MM.1S (cell line): ENCODE results near the gene ALDH16A1.

Experiments used
- DNase-seq: peaks from one replicate; pipeline ENCODE4 v3.0.0-alpha.2; 2015
- H2AFZ ChIP-seq: fragments of 300-600 bp; sonication (generic); 2 replicates; pipeline ENCODE4 v1.6.0; 2016; ENCODE audit warnings: antibody characterized with exemption, low read length
- H3F3A ChIP-seq: fragments of 300-600 bp; sonication (generic); 2 replicates; pipeline ENCODE4 v1.6.1; 2016; ENCODE audit warnings: mild to moderate bottlenecking, antibody characterized with exemption, low read length, moderate library complexity, mixed read lengths; ENCODE audit not compliant: insufficient read depth
- H3K27ac ChIP-seq: fragments of 300-600 bp; sonication (generic); 2 replicates; pipeline ENCODE4 v1.5.1; 2016; ENCODE audit warnings: mild to moderate bottlenecking, low read length
- H3K27me3 ChIP-seq: fragments of 300-600 bp; sonication (generic); replicated peaks from 2 replicates; pipeline ENCODE4 v1.6.0; 2016; ENCODE audit warnings: low read length; ENCODE audit not compliant: insufficient read depth
- H3K36me3 ChIP-seq: fragments of 300-600 bp; sonication (generic); replicated peaks from 2 replicates; pipeline ENCODE4 v1.6.1; 2016; ENCODE audit warnings: mild to moderate bottlenecking, low read length, mixed read lengths; ENCODE audit not compliant: insufficient read depth
- H3K4me1 ChIP-seq: fragments of 300-600 bp; sonication (generic); 2 replicates; pipeline ENCODE4 v1.6.1; 2016; ENCODE audit warnings: low read length, mixed read lengths
- H3K4me2 ChIP-seq: fragments of 300-600 bp; sonication (generic); 2 replicates; pipeline ENCODE4 v1.6.0; 2016; ENCODE audit warnings: low read depth, low read length
- H3K4me3 ChIP-seq: fragments of 300-600 bp; sonication (generic); 2 replicates; pipeline ENCODE4 v1.5.1; 2016; ENCODE audit warnings: low read length, mixed read lengths
- H3K79me2 ChIP-seq: fragments of 300-600 bp; sonication (generic); 2 replicates; pipeline ENCODE4 v1.6.1; 2016; ENCODE audit warnings: mixed run types, low read length, mixed read lengths
- H3K9ac ChIP-seq: fragments of 300-600 bp; sonication (generic); 2 replicates; pipeline ENCODE4 v1.6.1; 2016; ENCODE audit warnings: low read length, mixed read lengths
- H3K9me2 ChIP-seq: fragments of 300-600 bp; sonication (generic); replicated peaks from 2 replicates; pipeline ENCODE4 v1.6.1; 2016; ENCODE audit warnings: mild to moderate bottlenecking, low read length, mixed read lengths; ENCODE audit not compliant: insufficient read depth
- H3K9me3 ChIP-seq: fragments of 300-600 bp; sonication (generic); replicated peaks from 2 replicates; pipeline ENCODE4 v1.6.1; 2016; ENCODE audit warnings: mild to moderate bottlenecking, low read length, mixed read lengths; ENCODE audit not compliant: insufficient read depth
- H4K20me1 ChIP-seq: fragments of 300-600 bp; sonication (generic); 2 replicates; pipeline ENCODE4 v1.6.1; 2016; ENCODE audit warnings: mild to moderate bottlenecking, low read length, moderate library complexity, mixed read lengths; ENCODE audit not compliant: insufficient read depth
- EZH2 ChIP-seq: fragments of 300-600 bp; sonication (generic); optimal IDR thresholded peaks from 2 replicates; pipeline ENCODE3; 2017; ENCODE audit warnings: low read depth, mild to moderate bottlenecking, antibody characterized with exemption, low read length, mixed read lengths
- EZH2phosphoT487 ChIP-seq: fragments of 300-600 bp; sonication (generic); IDR thresholded peaks from 2 replicates; pipeline ENCODE4 v1.6.1; 2018; ENCODE audit warnings: antibody characterized with exemption, low read length
- TF ChIP-seq, protein P1 (sequence below): fragments of 300-600 bp; sonication (generic); IDR thresholded peaks from 2 replicates; pipeline ENCODE4 v1.5.1; 2016; ENCODE audit warnings: antibody characterized with exemption, low read length, mixed read lengths

Gene ALDH16A1

DNA sequence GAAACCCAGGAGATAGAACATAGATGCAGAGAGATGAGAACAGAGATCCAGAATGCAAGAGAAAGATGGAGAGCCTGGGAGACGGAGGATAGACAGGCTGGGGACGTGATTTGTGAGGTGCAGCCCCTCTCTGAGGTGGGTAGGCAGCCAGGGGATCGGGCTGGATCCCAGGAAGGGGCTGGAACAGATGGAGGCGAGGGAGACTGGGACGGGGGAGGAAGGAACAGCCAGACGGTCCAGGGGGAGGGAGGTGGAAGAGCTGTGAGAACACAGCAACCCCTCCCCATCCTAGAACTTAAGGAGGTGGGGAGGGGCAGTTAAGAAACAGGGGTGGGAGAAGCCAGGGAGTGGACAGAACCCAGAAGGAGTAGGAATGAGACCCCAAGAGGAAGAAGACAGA, 14.8 kb upstream of the ALDH16A1 start:
- Histone ChIP-seq H4K20me1 (no peaks in the 10 kb centered on the region), H3F3A (no peaks in the 10 kb centered on the region), H3K9ac (no peak overlapping the region), H3K36me3 (no peaks in the 10 kb centered on the region), H3K79me2 (no peaks in the 10 kb centered on the region), H3K9me3 (no peaks in the 10 kb centered on the region), H2AFZ (no peak overlapping the region), H3K27me3 (peaks cover 89% of the 10 kb centered on the region), H3K4me1 (no peaks in the 10 kb centered on the region), H3K4me2 (no peak overlapping the region), H3K4me3 (no peak overlapping the region), H3K9me2 (no peaks in the 10 kb centered on the region), H3K27ac (no peak overlapping the region)
- TF ChIP-seq, protein P1, sequence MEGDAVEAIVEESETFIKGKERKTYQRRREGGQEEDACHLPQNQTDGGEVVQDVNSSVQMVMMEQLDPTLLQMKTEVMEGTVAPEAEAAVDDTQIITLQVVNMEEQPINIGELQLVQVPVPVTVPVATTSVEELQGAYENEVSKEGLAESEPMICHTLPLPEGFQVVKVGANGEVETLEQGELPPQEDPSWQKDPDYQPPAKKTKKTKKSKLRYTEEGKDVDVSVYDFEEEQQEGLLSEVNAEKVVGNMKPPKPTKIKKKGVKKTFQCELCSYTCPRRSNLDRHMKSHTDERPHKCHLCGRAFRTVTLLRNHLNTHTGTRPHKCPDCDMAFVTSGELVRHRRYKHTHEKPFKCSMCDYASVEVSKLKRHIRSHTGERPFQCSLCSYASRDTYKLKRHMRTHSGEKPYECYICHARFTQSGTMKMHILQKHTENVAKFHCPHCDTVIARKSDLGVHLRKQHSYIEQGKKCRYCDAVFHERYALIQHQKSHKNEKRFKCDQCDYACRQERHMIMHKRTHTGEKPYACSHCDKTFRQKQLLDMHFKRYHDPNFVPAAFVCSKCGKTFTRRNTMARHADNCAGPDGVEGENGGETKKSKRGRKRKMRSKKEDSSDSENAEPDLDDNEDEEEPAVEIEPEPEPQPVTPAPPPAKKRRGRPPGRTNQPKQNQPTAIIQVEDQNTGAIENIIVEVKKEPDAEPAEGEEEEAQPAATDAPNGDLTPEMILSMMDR: no peak
- TF ChIP-seq EZH2phosphoT487 (no peak), EZH2 (no peak)
- DNase-seq: no peak

DNA sequence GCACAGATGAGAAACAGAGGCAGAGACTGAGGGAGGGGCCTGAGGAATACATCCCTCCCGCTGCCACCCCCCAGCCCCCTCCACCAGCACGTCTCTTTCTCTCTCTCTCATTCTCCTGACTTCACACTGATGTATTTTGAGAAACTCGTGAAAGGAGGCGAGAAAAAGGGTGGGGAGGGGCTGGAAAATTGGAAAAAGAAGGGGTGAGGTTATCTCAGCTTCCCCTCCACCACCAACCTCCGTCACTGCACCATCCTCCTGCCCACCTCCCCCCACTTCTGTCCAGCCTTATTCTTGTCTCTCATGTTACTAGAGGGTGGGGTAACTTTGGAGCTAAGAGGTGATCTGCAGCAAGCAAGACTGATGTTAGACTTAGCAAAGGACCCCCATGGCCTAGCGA, 13.2 kb upstream of the ALDH16A1 start:
- Histone ChIP-seq H3K36me3 (no peaks in the 10 kb centered on the region), H4K20me1 (no peaks in the 10 kb centered on the region), H3K4me3 (no peak overlapping the region), H3F3A (no peaks in the 10 kb centered on the region), H2AFZ (no peak overlapping the region), H3K9ac (no peak overlapping the region), H3K4me1 (no peaks in the 10 kb centered on the region), H3K27ac (no peak overlapping the region), H3K27me3 (peaks cover 73% of the 10 kb centered on the region), H3K9me2 (no peaks in the 10 kb centered on the region), H3K4me2 (no peak overlapping the region), H3K79me2 (no peaks in the 10 kb centered on the region), H3K9me3 (no peaks in the 10 kb centered on the region)
- TF ChIP-seq EZH2phosphoT487 (no peak), EZH2 (no peak)
- TF ChIP-seq, protein P1: no peak
- DNase-seq: no peak

DNA sequence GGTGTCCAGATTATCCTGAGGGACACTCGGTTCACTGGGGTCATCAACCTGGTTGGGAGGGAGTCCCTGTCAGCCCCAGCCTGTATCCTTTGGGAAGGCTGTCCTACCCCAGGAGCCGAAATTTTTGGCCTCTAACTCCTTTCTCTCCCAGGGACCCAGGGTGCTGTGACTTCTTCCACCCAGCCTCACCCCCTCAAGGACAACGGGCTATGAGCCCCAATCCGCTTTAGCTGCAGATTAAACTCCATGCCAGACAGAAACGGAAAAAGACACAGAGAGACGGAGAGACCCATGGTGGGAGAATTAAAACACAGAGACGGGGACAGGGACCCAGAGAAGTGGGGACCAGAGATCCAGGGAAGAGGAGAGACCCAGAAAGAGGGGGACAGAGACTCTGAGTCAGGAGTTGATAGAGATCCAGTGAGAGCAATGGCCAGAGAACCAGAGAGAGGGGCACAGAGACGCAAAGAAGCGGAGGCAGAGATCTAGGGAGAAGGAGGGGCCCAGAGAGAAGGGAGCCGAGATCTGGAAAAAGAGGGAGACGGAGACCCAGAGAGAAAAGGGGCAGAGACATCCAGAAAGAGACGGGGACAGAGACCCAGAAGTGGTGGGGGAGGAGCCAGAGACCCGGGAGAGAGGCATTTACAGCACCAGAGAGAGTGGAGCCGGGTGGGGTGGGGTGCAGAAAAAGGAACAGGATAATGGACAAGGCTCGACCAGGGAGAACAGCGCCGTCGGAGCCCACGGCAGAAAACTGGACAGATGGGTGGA, 12.4 kb upstream of the ALDH16A1 start:
- no peaks in the 10 kb centered on the region for H3K9me2 ChIP-seq
- no peak for TF ChIP-seq EZH2
- TF ChIP-seq, protein P1: no peak
- TF ChIP-seq EZH2phosphoT487: no peak
- no peak overlapping the region for H3K4me2 ChIP-seq
- H3K9me3 ChIP-seq: no peaks in the 10 kb centered on the region
- H3K36me3 ChIP-seq: no peaks in the 10 kb centered on the region
- no peak overlapping the region for H3K27ac ChIP-seq
- H4K20me1 ChIP-seq: no peaks in the 10 kb centered on the region
- no peak overlapping the region for H3K4me3 ChIP-seq
- no peak overlapping the region for H2AFZ ChIP-seq
- H3K79me2 ChIP-seq: no peaks in the 10 kb centered on the region
- H3K9ac ChIP-seq: no peak overlapping the region
- no peak for DNase-seq
- no peaks in the 10 kb centered on the region for H3F3A ChIP-seq
- no peaks in the 10 kb centered on the region for H3K4me1 ChIP-seq
- peaks cover 65% of the 10 kb centered on the region for H3K27me3 ChIP-seq
